ENCODE results near the gene NUS1.

DNA sequence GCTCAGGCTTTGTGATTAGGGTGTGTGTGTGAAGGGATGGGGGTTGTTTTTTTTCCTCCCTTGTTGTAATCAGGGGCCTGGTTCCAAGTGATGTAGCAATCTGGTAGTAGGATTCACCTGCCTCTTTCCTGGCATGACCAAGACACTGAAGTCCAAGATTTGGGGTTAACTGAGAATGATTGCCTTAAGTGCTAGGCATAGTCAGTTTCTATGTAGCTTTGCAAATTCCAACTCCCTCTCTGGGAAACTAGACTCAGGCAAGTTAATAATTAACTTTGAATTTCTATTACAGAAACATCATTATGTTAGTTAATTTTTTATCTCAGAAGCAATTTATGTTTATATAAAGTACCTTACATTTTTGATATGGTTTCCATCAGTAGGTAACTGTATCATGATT lies 43.6 kb downstream of the NUS1 start:
- no peak for TF ChIP-seq POLR2A (IDR thresholded peaks at IDR 0.05)
- TF ChIP-seq, protein P1, sequence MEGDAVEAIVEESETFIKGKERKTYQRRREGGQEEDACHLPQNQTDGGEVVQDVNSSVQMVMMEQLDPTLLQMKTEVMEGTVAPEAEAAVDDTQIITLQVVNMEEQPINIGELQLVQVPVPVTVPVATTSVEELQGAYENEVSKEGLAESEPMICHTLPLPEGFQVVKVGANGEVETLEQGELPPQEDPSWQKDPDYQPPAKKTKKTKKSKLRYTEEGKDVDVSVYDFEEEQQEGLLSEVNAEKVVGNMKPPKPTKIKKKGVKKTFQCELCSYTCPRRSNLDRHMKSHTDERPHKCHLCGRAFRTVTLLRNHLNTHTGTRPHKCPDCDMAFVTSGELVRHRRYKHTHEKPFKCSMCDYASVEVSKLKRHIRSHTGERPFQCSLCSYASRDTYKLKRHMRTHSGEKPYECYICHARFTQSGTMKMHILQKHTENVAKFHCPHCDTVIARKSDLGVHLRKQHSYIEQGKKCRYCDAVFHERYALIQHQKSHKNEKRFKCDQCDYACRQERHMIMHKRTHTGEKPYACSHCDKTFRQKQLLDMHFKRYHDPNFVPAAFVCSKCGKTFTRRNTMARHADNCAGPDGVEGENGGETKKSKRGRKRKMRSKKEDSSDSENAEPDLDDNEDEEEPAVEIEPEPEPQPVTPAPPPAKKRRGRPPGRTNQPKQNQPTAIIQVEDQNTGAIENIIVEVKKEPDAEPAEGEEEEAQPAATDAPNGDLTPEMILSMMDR (IDR thresholded peaks at IDR 0.05), result no peak
- TF ChIP-seq POLR2AphosphoS5 (IDR thresholded peaks at IDR 0.05), result no peak

Data from breast epithelium (tissue), 3 donors.